ENCODE results near the gene RBAK.
"Not testable (repeated sequence)": the region's sequence is repeated elsewhere in the genome, so short reads cannot be mapped to it uniquely, and the experiment has no call there.

RBAK gene

GRCh38 chr7:5045558-5046396 is at the start of gene RBAK:
RBAK (plus strand) TSS chr7:5045860; CDS start chr7:5048077, 2,217 bp downstream.
- DNase-seq (ENCODE audit: low read depth in 2 of 2) = peak; percentile 76 to 82

GRCh38 chr7:4996696-4997222 is 48.9 kb upstream of the RBAK start:
- DNase-seq (ENCODE audit: low read depth in 2 of 2) = no peak

- no peak for DNase-seq (ENCODE audit: low read depth in 2 of 2)
Measured at GRCh38 chr7:4998244-4998643, 47.4 kb upstream of the RBAK start.

- no peak for DNase-seq (ENCODE audit: low read depth in 2 of 2)
Measured at GRCh38 chr7:4998910-4999309, 46.8 kb upstream of the RBAK start.

- DNase-seq (ENCODE audit: low read depth in 2 of 2) = no peak
Measured at GRCh38 chr7:4999369-4999950, 46.2 kb upstream of the RBAK start.

GRCh38 chr7:5001003-5001402 is 44.7 kb upstream of the RBAK start:
- DNase-seq (ENCODE audit: low read depth in 2 of 2) = no peak

GRCh38 chr7:5001911-5002310 is 43.7 kb upstream of the RBAK start:
- no peak for DNase-seq (ENCODE audit: low read depth in 2 of 2)

- DNase-seq (ENCODE audit: low read depth in 2 of 2) = no peak
Measured at GRCh38 chr7:5005066-5005465, 40.6 kb upstream of the RBAK start.

- no peak for DNase-seq (ENCODE audit: low read depth in 2 of 2)
Measured at GRCh38 chr7:5012985-5013384, 32.7 kb upstream of the RBAK start.

GRCh38 chr7:5015936-5016335 is 29.7 kb upstream of the RBAK start:
- not testable (repeated sequence) for DNase-seq (ENCODE audit: low read depth in 2 of 2)

GRCh38 chr7:5017626-5018025 is 28.0 kb upstream of the RBAK start:
- not testable (repeated sequence) for DNase-seq (ENCODE audit: low read depth in 2 of 2)

- no peak for DNase-seq (ENCODE audit: low read depth in 2 of 2)
Measured at GRCh38 chr7:5020098-5020497, 25.6 kb upstream of the RBAK start.

- not testable (repeated sequence) for DNase-seq (ENCODE audit: low read depth in 2 of 2)
Measured at GRCh38 chr7:5020976-5021550, 24.6 kb upstream of the RBAK start.

- not testable (repeated sequence) for DNase-seq (ENCODE audit: low read depth in 2 of 2)
Measured at GRCh38 chr7:5023626-5024025, 22.0 kb upstream of the RBAK start.

GRCh38 chr7:5027796-5028410 is 17.8 kb upstream of the RBAK start:
- not testable (repeated sequence) for DNase-seq (ENCODE audit: low read depth in 2 of 2)

- not testable (repeated sequence) for DNase-seq (ENCODE audit: low read depth in 2 of 2)
Measured at GRCh38 chr7:5033186-5033585, 12.5 kb upstream of the RBAK start.

- no peak for DNase-seq (ENCODE audit: low read depth in 2 of 2)
Measured at GRCh38 chr7:5035276-5035675, 10.4 kb upstream of the RBAK start.

- no peak for DNase-seq (ENCODE audit: low read depth in 2 of 2)
Measured at GRCh38 chr7:5036446-5036845, 9.2 kb upstream of the RBAK start.

GRCh38 chr7:5041047-5041446 is 4.6 kb upstream of the RBAK start:
- no peak for DNase-seq (ENCODE audit: low read depth in 2 of 2)

- DNase-seq (ENCODE audit: low read depth in 2 of 2) = no peak
Measured at GRCh38 chr7:5043661-5044060, 2.0 kb upstream of the RBAK start.

- DNase-seq (ENCODE audit: low read depth in 2 of 2) = not testable (repeated sequence)
Measured at GRCh38 chr7:5046397-5046732, 705 bp downstream of the RBAK start.

- not testable (repeated sequence) for DNase-seq (ENCODE audit: low read depth in 2 of 2)
Measured at GRCh38 chr7:5047127-5047526, 1.5 kb downstream of the RBAK start.
